GM21529 (cell line): ENCODE measurements around the gene ADRB2.
A peak's percentile ranks its signal among the peaks of the same experiment; 100 is the strongest.

Experiments used
- ATAC-seq: cut with Tn5 transposase; IDR thresholded peaks from one replicate; pipeline ENCODE4 v1.9.1; 2021; ENCODE audit not compliant: unreplicated experiment

Gene ADRB2

GRCh38 chr5:148830211-148830610 lies 3.8 kb downstream of the ADRB2 start:
- ATAC-seq = no peak

DNA sequence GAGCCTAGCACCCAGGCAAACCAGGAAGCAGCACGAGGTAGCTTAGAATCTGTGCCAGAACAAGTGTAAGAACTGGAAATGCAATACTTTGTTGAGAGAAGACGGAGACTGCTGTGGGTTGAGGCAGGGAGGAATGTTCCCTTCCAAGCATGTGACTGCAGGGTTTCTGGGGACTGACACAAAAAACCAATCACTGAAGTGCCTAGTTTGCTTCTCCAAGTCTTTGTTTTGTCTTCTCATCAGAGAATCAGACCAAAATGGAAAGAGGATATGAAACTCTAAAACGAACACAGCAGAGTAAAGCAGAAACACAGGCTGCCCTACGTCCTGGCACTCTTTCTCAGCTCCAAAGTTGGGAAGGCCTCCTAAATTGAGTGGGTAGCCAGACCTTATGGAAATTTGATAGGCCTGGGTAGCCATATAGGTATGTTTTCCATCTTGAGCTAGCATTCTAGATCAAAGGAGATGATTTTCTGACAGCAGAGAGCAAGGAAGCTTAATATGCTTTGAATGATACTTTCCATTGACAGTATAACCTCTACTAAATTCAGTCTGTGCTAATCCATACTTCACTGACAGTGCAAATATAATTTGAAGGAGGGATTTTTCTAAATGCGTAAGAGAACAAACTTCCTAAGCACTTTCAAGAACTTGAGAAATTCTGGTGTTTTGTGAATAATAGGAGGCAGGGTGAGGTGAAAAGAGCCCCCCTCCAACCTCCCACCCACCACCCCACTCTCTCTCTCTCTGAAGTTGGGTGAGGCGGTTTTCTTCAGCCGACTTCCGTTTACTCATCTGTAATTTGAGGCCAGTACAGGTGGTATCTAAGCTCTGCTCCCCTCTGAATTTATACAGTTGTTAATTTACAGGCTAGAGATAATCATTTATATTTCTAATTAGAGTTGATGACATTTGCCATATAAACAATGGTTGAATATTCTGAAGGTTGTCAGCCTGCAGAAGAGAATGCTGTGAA lies 5.5 kb downstream of the ADRB2 start:
- ATAC-seq = peak; percentile 92

- no peak for ATAC-seq
Measured at GRCh38 chr5:148833122-148833521, 6.7 kb downstream of the ADRB2 start.

DNA sequence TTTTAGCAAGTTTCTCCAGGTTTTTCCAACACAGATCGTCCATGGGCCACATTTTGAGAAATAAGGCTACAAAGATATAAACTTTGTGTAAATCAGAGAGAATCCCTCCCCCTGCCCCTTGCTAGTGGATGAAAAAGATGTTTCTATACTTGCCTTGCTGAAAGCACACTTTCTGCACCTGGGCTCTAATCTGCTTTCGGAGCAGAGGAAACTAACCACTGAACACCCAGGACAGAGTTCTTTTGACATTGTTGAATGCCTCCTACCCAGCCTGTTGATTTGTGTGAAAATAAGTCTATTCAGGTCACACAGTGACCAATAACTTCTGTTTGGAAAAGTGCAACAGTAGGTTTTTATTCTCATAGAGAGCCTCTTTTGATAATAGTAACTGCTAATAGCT lies 7.5 kb downstream of the ADRB2 start:
- ATAC-seq = no peak

DNA sequence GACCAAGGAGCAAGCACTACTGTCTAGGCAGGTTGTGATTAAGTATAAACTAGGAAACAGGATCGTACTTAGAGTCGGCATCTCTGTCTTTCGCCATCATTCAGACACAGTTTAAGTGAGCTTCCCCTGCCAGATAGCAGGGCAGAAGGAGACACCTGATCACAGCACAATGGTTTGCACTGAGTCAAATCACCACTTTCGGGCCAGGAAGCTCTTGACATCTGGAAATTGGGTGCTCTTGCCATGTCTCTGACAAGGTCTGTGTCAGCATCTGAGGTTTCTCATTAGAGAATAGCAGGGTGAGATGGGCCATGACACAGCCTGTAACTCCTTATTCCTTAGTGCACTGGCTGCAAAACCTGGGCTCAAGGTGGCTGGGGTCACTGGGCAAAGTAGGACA lies 8.3 kb downstream of the ADRB2 start:
- peak; percentile 36 for ATAC-seq

DNA sequence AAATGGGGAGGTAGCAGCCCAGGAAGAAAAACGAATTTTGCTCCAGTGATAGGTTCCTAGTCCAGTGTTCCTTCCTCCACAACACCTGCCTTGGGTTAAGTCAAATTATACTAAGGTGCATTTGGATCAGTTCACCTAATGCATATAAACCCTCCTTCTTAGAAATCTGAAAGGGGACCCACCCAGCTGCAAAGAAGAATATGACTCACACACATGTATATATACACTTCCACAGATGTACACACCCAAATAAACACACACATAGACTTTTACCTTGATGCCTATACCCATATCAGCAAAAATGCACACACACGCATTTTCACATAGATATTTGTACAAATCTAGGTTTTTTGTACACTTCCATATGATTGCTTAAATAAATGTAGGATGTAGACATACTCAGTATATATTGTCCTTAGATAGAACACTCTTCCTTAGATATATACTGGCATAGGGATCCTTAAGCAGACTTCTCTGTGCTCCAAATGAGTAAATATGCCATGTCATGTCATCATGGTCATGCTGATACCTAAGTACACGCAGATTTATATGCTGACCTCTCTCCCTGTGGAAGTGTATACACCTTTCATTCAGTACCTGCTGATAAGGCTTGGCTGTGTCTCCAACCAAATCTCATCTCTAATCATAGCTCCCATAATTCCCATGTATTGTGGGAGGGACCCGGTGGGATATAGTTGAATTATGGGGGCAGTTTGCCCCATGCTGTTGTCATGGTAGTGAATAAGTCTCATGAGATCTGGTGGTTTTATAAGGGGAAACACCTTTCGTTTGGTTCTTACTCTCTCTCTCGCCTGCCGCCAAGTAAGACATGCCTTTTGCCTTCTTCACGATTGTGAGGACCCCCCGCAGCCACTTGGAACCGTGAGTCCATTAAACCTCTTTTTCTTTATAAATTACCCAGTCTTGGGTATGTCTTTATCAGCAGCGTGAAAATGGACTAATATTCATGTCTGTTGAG lies 10.2 kb downstream of the ADRB2 start:
- ATAC-seq = no peak

GRCh38 chr5:148837383-148837782 lies 11.0 kb downstream of the ADRB2 start:
- no peak for ATAC-seq

GRCh38 chr5:148838357-148838756 lies 11.9 kb downstream of the ADRB2 start:
- no peak for ATAC-seq

GRCh38 chr5:148839960-148840359 lies 13.5 kb downstream of the ADRB2 start:
- peak; percentile 68 for ATAC-seq

DNA sequence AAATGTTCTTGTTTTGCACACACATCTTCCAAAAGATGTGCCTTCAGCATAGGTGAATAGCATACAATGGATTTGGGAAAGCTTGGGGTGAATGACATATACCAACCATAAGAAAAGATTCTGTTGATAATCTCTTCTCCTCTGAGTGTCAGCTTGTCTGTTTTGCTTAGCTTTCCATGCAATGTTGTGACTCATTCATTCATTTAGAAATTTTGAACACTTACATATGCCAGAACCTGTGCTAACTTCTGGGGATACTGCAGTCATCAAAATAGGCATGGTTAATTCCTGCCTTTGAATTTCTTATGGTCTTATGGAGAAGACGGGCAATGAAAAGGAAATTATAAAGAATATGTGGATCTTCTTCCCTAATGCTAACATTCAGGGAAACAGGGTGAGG lies 14.1 kb downstream of the ADRB2 start:
- ATAC-seq = no peak

DNA sequence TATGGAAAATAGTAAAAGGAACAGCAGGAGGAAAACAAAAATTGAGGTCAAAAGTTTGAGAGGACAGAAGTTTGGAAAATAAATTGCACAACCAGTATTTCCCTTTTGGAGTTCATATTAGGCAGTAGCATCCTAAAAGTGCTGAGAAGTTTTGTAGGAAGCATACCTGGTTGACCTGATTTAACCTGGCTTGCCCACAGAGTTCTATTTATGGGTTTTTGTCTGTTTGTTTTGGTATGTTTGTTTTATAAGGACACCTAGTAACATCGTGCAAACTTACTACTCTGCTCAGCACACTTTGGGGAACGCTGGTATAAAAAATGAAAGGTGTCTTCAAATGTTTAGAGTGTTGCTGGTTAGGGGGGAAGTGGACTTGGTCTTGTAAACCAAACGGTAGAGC lies 15.1 kb downstream of the ADRB2 start:
- ATAC-seq = no peak

GRCh38 chr5:148842161-148842560 lies 15.8 kb downstream of the ADRB2 start:
- no peak for ATAC-seq

DNA sequence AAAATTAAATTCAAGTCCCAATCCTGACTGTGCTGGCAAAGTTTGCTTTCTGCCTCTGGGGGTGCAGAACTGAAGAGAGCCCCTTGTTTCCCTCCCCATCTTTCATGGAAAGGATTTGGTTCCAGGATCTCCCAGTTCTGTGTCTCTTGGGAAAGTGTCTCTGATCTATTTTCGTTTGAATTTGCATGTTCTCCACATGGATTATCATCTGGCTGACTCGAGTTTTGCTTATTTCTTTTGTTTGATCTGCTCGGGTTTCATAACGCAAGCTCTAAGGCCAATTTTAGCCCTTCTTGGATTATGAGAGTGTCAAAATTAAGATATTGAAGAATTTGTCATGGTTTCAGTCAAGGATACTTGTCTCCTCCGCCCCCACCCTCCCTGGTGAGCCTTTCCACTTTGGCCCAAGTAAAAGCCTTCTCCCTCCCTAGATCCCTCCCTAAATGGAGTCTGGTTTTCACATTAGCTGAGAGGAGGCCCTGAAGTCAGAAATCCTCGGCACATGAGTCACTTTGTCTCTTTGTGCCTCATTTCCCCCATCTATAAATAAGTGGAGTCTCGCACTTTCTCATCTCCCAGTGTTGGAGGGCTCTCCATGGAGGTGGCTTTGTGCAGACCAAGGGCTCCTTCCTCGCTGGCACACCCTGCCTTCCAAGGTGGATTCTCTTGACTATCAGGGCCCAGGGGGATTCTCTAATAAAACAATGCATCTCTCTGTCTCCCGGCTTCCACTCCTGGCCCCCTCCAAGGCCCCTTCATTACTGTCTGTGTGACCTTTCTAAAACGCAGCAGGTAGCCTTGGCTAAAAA lies 17.3 kb downstream of the ADRB2 start:
- no peak for ATAC-seq

DNA sequence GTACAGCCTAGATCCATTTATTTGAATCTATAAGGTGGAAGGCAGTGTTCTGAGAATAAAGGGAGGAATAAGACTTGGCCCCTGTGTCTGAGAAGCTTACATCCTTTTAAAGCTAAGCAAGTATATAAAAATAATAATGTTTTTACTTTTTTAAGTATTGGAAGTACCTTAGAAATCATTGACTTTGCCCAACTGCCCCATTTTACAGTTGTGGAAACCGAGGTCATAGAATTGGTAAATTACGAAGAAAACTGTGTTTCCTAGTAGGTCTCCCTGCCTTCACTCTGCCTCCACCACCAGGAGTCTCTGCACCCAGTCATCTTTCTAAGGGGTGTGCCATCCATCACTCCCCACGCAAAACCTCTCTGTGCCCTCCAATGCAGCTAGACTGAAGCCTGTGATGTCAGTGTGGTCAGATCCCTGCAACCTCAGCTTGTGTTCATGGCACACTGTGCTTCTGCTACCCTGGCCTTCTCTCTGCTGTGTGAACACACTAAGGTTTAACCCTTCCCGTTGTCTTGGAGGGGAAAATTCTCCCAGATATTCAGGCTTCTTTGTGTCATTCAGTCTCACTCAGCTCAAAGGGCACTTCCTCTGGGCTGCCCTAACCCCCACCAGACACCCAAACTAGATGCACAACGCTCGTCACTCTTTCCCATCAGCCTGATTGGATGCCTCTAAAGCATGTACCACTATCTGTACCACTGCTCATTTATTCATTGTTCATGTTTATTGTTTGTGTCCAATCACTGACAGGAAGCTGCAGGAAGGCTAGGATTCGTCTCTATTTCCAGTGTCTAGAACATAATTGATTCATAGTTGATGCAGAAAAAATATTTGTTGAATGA lies 18.2 kb downstream of the ADRB2 start:
- no peak for ATAC-seq

DNA sequence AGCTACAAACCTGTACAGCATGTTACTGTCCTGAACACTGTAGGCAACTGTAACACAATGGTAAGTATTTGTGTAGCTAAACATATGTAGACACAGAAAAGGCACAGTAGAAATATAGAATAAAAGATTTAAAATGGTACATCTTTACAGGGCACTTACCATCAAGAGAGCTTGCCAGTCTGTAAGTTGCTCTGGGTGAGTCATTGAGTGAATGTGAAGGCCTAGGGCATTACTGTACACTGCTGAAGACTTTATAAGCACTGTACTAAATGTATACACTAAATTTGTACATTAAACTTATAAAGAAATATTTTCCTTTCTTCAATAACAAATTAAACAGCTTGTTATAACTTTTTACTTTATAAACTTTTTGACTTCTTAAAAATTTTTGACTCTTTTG lies 20.5 kb downstream of the ADRB2 start:
- ATAC-seq = no peak

DNA sequence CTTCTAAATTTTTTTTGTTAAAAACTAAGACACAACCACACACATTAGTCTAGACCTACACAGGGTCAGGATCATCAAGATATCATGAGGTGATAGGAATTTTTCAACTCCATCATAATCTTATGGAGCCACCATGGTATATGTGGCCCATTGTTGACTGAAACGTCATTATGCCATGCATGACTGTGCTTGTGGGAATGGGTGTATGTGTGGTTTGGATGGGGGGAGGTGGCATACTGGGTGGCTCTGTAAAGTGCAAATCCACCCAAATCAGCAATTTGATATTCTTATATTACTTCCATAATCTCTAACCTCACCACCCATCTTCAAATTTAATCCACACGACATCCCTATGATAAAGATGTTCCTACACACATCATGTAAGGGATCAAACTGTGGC lies 21.0 kb downstream of the ADRB2 start:
- no peak for ATAC-seq

- ATAC-seq = no peak
Measured at GRCh38 chr5:148848393-148849031, 22.1 kb downstream of the ADRB2 start.

GRCh38 chr5:148849461-148849860 lies 23.1 kb downstream of the ADRB2 start:
- no peak for ATAC-seq

- ATAC-seq = no peak
Measured at GRCh38 chr5:148850836-148851235, 24.4 kb downstream of the ADRB2 start.
